ENCODE data around the gene C11orf52.

C11orf52 gene

GRCh38 chr11:111946499-111946898, 27.8 kb downstream of the C11orf52 start:
- peaks cover 0 to under 1% (median 0%) of the 10 kb centered on the region in 5 experiments for H3K9me3 ChIP-seq (ENCODE audit: control extremely low read depth in 1 of 5, control insufficient read depth in 4 of 5, insufficient read depth in 2 of 5, low read depth in 1 of 5, low read length in 4 of 5)
- 100% methylated on average over 3 of the region's 3 CpGs for WGBS (ENCODE audit: insufficient coverage)
- peaks cover 0 to 6% (median 2%) of the 10 kb centered on the region in 4 experiments for H3K4me1 ChIP-seq (ENCODE audit: control extremely low read depth in 1 of 4, control insufficient read depth in 4 of 4, insufficient read depth in 4 of 4, low read length in 3 of 4)
- ChIA-PET CTCF (interaction anchor here (1.9 kb wide), 1 partner anchor 11 kb away, joined by 6 read pairs; no protein-coding TSS in a partner anchor), POLR2A (no interaction called here)
- no peak overlapping the region for H3K27ac ChIP-seq (ENCODE audit: insufficient read depth in 1 of 2, low read depth in 1 of 2, low read length in 2 of 2, poor library complexity in 1 of 2, severe bottlenecking in 2 of 2)
- H3K4me3 ChIP-seq (ENCODE audit: control insufficient read depth in 1 of 7, extremely low read depth in 1 of 7, insufficient read depth in 4 of 7, low read depth in 2 of 7, low read length in 6 of 7): no peak overlapping the region
- no peaks in the 10 kb centered on the region for H3K36me3 ChIP-seq (ENCODE audit: control insufficient read depth in 4 of 4, insufficient read depth in 4 of 4, low read length in 3 of 4)
- no peak for DNase-seq
- H3K27me3 ChIP-seq (replicated peaks in 2 of 5; ENCODE audit: control insufficient read depth in 4 of 5, insufficient read depth in 5 of 5, low read length in 4 of 5): no peaks in the 10 kb centered on the region

GRCh38 chr11:111947143-111947542, 28.4 kb downstream of the C11orf52 start:
- no peak overlapping the region for H3K27ac ChIP-seq (ENCODE audit: insufficient read depth in 1 of 2, low read depth in 1 of 2, low read length in 2 of 2, poor library complexity in 1 of 2, severe bottlenecking in 2 of 2)
- peaks cover 0 to 2% (median 0%) of the 10 kb centered on the region in 5 experiments for H3K9me3 ChIP-seq (ENCODE audit: control extremely low read depth in 1 of 5, control insufficient read depth in 4 of 5, insufficient read depth in 2 of 5, low read depth in 1 of 5, low read length in 4 of 5)
- no peak overlapping the region for H3K4me3 ChIP-seq (ENCODE audit: control insufficient read depth in 1 of 7, extremely low read depth in 1 of 7, insufficient read depth in 4 of 7, low read depth in 2 of 7, low read length in 6 of 7)
- no peaks in the 10 kb centered on the region for H3K36me3 ChIP-seq (ENCODE audit: control insufficient read depth in 4 of 4, insufficient read depth in 4 of 4, low read length in 3 of 4)
- ChIA-PET POLR2A (no interaction called here), CTCF (interaction anchor here (1.9 kb wide), 1 partner anchor 11 kb away, joined by 6 read pairs; no protein-coding TSS in a partner anchor)
- peaks cover 0 to 6% (median 2%) of the 10 kb centered on the region in 4 experiments for H3K4me1 ChIP-seq (ENCODE audit: control extremely low read depth in 1 of 4, control insufficient read depth in 4 of 4, insufficient read depth in 4 of 4, low read length in 3 of 4)
- H3K27me3 ChIP-seq (replicated peaks in 2 of 5; ENCODE audit: control insufficient read depth in 4 of 5, insufficient read depth in 5 of 5, low read length in 4 of 5): no peaks in the 10 kb centered on the region
- no peak for DNase-seq

- H3K9me3 ChIP-seq (ENCODE audit: control extremely low read depth in 1 of 5, control insufficient read depth in 4 of 5, insufficient read depth in 2 of 5, low read depth in 1 of 5, low read length in 4 of 5): peaks cover 0 to 2% (median 0%) of the 10 kb centered on the region in 5 experiments
- whole genome bisulfite sequencing (ENCODE audit: insufficient coverage): 71% methylated on average over 6 of the region's 7 CpGs
- POLR2A ChIA-PET: no interaction called here
- H3K36me3 ChIP-seq (ENCODE audit: control insufficient read depth in 4 of 4, insufficient read depth in 4 of 4, low read length in 3 of 4): no peaks in the 10 kb centered on the region
- CTCF ChIA-PET: no interaction called here
- peaks cover 0 to 4% (median 0%) of the 10 kb centered on the region in 4 experiments for H3K4me1 ChIP-seq (ENCODE audit: control extremely low read depth in 1 of 4, control insufficient read depth in 4 of 4, insufficient read depth in 4 of 4, low read length in 3 of 4)
- H3K27ac ChIP-seq (ENCODE audit: insufficient read depth in 1 of 2, low read depth in 1 of 2, low read length in 2 of 2, poor library complexity in 1 of 2, severe bottlenecking in 2 of 2): no peak overlapping the region
- H3K27me3 ChIP-seq (replicated peaks in 2 of 5; ENCODE audit: control insufficient read depth in 4 of 5, insufficient read depth in 5 of 5, low read length in 4 of 5): no peaks in the 10 kb centered on the region
- H3K4me3 ChIP-seq (ENCODE audit: control insufficient read depth in 1 of 7, extremely low read depth in 1 of 7, insufficient read depth in 4 of 7, low read depth in 2 of 7, low read length in 6 of 7): no peak overlapping the region
- peak in 1 of 3 donors; percentile 29 for DNase-seq
These were observed 31.1 kb downstream of the C11orf52 start for GRCh38 chr11:111949519-111950426.

GRCh38 chr11:111951565-111951964, 32.9 kb downstream of the C11orf52 start:
- DNase-seq: no peak
- ChIA-PET POLR2A (no interaction called here), CTCF (no interaction called here)
- Histone ChIP-seq H3K4me1 (ENCODE audit: control extremely low read depth in 1 of 4, control insufficient read depth in 4 of 4, insufficient read depth in 4 of 4, low read length in 3 of 4) (peaks cover 0 to 4% (median 0%) of the 10 kb centered on the region in 4 experiments), H3K27ac (ENCODE audit: insufficient read depth in 1 of 2, low read depth in 1 of 2, low read length in 2 of 2, poor library complexity in 1 of 2, severe bottlenecking in 2 of 2) (no peak overlapping the region), H3K27me3 (replicated peaks in 2 of 5; ENCODE audit: control insufficient read depth in 4 of 5, insufficient read depth in 5 of 5, low read length in 4 of 5) (no peaks in the 10 kb centered on the region), H3K4me3 (ENCODE audit: control insufficient read depth in 1 of 7, extremely low read depth in 1 of 7, insufficient read depth in 4 of 7, low read depth in 2 of 7, low read length in 6 of 7) (no peak overlapping the region), H3K36me3 (ENCODE audit: control insufficient read depth in 4 of 4, insufficient read depth in 4 of 4, low read length in 3 of 4) (no peaks in the 10 kb centered on the region), H3K9me3 (ENCODE audit: control extremely low read depth in 1 of 5, control insufficient read depth in 4 of 5, insufficient read depth in 2 of 5, low read depth in 1 of 5, low read length in 4 of 5) (peaks cover 0 to 2% (median 0%) of the 10 kb centered on the region in 5 experiments)
- 100% methylated on average over 3 of the region's 3 CpGs for WGBS (ENCODE audit: insufficient coverage)

GRCh38 chr11:111954154-111954553, 35.4 kb downstream of the C11orf52 start:
- no peak overlapping the region for H3K27ac ChIP-seq (ENCODE audit: insufficient read depth in 1 of 2, low read depth in 1 of 2, low read length in 2 of 2, poor library complexity in 1 of 2, severe bottlenecking in 2 of 2)
- no peak for DNase-seq
- 83% methylated on average over 1 of the region's 4 CpGs for WGBS (ENCODE audit: insufficient coverage)
- ChIA-PET POLR2A (no interaction called here), CTCF (interaction anchor here (1.4 to 3.1 kb wide), 2 partner anchors 20 to 27 kb away, joined by 4 to 13 read pairs; no protein-coding TSS in a partner anchor)
- H3K27me3 ChIP-seq (replicated peaks in 2 of 5; ENCODE audit: control insufficient read depth in 4 of 5, insufficient read depth in 5 of 5, low read length in 4 of 5): no peaks in the 10 kb centered on the region
- peaks cover 0 to 2% (median 0%) of the 10 kb centered on the region in 5 experiments for H3K9me3 ChIP-seq (ENCODE audit: control extremely low read depth in 1 of 5, control insufficient read depth in 4 of 5, insufficient read depth in 2 of 5, low read depth in 1 of 5, low read length in 4 of 5)
- H3K36me3 ChIP-seq (ENCODE audit: control insufficient read depth in 4 of 4, insufficient read depth in 4 of 4, low read length in 3 of 4): no peaks in the 10 kb centered on the region
- peaks cover 0 to 4% (median 0%) of the 10 kb centered on the region in 4 experiments for H3K4me1 ChIP-seq (ENCODE audit: control extremely low read depth in 1 of 4, control insufficient read depth in 4 of 4, insufficient read depth in 4 of 4, low read length in 3 of 4)
- no peak overlapping the region for H3K4me3 ChIP-seq (ENCODE audit: control insufficient read depth in 1 of 7, extremely low read depth in 1 of 7, insufficient read depth in 4 of 7, low read depth in 2 of 7, low read length in 6 of 7)

GRCh38 chr11:111957663-111958444, 39.1 kb downstream of the C11orf52 start:
- ChIA-PET CTCF (interaction anchor here (1.1 to 2.5 kb wide), 3 partner anchors 23 to 93 kb away, joined by 3 to 11 read pairs (median 4); no protein-coding TSS in a partner anchor), POLR2A (no interaction called here)
- H3K36me3 ChIP-seq (ENCODE audit: control insufficient read depth in 4 of 4, insufficient read depth in 4 of 4, low read length in 3 of 4): no peaks in the 10 kb centered on the region
- no peak for DNase-seq
- H3K9me3 ChIP-seq (ENCODE audit: control extremely low read depth in 1 of 5, control insufficient read depth in 4 of 5, insufficient read depth in 2 of 5, low read depth in 1 of 5, low read length in 4 of 5): no peaks in the 10 kb centered on the region
- no peaks in the 10 kb centered on the region for H3K27me3 ChIP-seq (replicated peaks in 2 of 5; ENCODE audit: control insufficient read depth in 4 of 5, insufficient read depth in 5 of 5, low read length in 4 of 5)
- no peaks in the 10 kb centered on the region for H3K4me1 ChIP-seq (ENCODE audit: control extremely low read depth in 1 of 4, control insufficient read depth in 4 of 4, insufficient read depth in 4 of 4, low read length in 3 of 4)
- no peak overlapping the region for H3K27ac ChIP-seq (ENCODE audit: insufficient read depth in 1 of 2, low read depth in 1 of 2, low read length in 2 of 2, poor library complexity in 1 of 2, severe bottlenecking in 2 of 2)
- H3K4me3 ChIP-seq (ENCODE audit: control insufficient read depth in 1 of 7, extremely low read depth in 1 of 7, insufficient read depth in 4 of 7, low read depth in 2 of 7, low read length in 6 of 7): no peak overlapping the region
- 99% methylated on average over 11 of the region's 12 CpGs for WGBS (ENCODE audit: insufficient coverage)
